Left lobe of liver (tissue), 2 donors: ENCODE data around the gene DCUN1D5. TPM values are rescaled to one million over a fixed set of nuclear protein-coding genes. Genes with fewer than 3 reads are reported as not detected.
A peak's percentile ranks its signal among the peaks of the same experiment; 100 is the strongest.
"Not testable (repeated sequence)": the region's sequence is repeated elsewhere in the genome, so short reads cannot be mapped to it uniquely, and the experiment has no call there.

Experiments
- ATAC-seq: fragments of 200-7000 bp; cut with Tn5 transposase; one replicate; pipeline ENCODE4 v1.9.1; 2020; ENCODE audit warnings: mild to moderate bottlenecking, moderate library complexity
- DNase-seq: peaks from one replicate; pipeline ENCODE4 v3.0.0-alpha.2; 2020; ENCODE audit warnings: low spot score
- total RNA-seq: library from RNA; stranded (reverse); gene quantifications from one replicate; pipeline ENCODE4 v1.2.1, GENCODE V29; 2021
- donor health status: DM: no; HTN: no; CAD: no; lungs with moderate emphysema.
- donor health status: DM: no; HTN: yes; CAD: no.

The DCUN1D5 gene
- total RNA-seq, 1 donor from 2014 or later, result 7.3 TPM

DNA sequence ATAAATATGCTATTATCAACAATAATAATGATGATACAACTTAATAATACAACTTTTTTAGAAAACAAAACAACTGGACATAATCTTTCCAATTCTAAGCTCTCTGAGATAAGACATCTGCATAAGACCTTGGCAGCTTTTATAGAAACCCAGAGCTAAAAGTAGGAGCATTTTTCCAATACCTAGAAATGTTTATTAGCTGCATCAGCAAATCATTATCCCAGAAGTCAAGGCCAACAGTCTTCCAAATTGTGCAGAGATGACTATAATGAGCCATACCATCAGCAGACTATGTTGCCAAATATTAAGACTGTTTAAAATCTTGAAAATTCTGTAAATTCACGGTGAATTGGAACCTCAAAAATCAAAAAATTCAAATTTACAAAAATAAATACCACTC, 30.3 kb downstream of the DCUN1D5 start:
- no peak for DNase-seq
- no peak for ATAC-seq

DNA sequence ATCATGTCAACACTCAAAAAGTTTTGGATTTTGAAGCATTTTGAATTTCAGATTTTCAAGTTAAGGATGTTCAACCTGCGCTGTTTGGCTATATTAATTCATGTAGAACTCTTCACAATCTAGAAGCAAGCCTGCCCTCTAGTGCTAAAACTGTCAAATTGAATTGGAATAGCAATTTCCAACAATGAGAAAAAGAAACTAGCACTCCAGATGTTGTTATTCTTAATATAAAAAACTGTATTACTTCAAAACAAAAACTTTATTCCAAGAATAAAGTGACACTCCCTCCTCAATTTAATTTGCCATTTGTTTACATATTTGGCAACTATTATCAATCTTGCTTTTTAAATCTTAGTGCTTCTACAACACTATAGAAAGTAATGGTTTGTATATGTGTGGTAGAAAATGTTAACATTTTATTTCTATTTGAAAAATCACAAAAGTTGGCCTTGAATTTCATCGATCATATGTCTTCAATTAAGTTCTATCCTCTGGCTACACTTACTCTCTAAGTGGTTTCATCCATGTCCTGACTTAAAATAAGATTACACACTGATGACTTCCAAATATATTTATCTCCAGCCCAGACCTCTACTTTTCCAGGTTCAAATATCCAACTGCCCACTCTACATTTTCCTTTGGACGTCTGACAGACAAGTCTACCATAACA, 36.6 kb downstream of the DCUN1D5 start:
- ATAC-seq, result peak; percentile 75

GRCh38 chr11:103053997-103054396, 38.0 kb downstream of the DCUN1D5 start:
- ATAC-seq (no peak), DNase-seq (no peak)

More for the DNA sequence above, 36.6 kb downstream of the DCUN1D5 start:
- DNase-seq, result no peak

- DNase-seq (no peak), ATAC-seq (no peak)
These were observed 40.0 kb downstream of the DCUN1D5 start for GRCh38 chr11:103051981-103052380.

DNA sequence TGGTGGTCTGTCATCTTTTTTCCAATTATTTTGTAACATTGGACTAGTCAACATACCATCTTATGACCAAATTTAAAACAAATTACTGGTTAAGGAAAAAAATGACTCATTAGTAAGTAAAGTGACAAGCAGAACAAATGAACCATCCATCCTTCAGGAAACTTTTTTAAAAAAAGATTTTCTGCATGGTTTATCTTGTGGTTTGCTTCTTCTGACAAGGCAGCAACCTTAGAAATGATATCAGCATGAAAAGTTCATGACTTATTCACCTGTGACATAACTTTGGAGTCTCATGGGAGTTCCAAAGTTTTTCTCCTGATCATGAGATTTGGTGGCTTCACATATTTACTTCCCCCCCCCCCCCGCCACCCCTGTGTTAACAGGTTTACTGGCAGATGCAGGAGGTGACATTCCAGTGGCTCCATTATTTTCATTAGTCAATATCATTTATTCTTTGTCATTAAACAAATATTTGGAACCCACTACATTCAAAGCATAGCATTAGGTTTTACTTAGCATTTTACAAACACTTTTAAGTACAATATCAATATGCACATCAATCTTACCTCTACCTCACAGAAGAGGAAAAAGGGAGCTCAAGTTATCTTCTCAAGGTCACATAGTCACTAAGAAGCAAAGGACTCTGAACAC, 40.7 kb downstream of the DCUN1D5 start:
- ATAC-seq, result no peak

GRCh38 chr11:103050351-103050750, 41.6 kb downstream of the DCUN1D5 start:
- ATAC-seq, result no peak
- DNase-seq, result no peak

More for the DNA sequence above, 40.7 kb downstream of the DCUN1D5 start:
- no peak for DNase-seq

DNA sequence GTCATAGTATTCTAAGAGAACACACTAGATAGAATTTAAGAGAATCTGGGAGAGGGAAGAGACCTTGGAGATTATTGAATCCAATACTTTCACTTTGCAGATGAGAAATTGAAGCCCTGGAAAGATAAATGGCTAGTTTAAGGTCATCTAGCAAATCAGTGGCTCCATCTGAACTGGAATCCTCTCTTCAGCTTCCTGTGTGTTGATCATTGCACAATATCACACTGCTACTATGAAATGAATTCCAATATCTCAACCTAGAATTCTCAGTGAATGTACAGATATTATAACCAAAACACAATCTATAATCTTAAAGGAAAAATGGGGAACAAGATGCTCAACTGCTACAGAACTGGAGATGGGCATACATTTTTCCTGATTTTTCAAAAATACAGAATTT, 44.1 kb downstream of the DCUN1D5 start:
- ATAC-seq (peak; percentile 20), DNase-seq (no peak)

GRCh38 chr11:103043826-103044678, 47.9 kb downstream of the DCUN1D5 start:
- DNase-seq (no peak), ATAC-seq (peak; percentile 69)

DNA sequence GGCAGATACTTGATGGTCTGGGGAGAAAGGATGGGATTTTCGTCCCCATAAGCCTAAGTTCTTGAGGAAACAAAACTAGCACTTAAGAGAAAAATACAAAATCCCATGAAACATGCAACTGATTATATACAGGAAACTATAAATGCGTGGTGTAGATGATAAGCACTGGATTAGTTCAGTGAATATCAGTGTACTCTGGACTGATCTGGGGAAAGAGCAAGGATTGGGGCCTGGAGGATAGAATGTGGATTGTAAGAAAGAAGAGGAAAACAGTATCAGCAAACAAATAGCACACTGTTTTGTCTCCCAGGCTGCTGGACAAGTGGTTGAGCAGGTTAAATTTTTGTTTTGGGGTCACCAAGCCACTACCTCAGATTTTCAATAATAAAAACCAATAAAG, 49.8 kb downstream of the DCUN1D5 start:
- ATAC-seq, result no peak
- no peak for DNase-seq

GRCh38 chr11:103035791-103036434, 56.0 kb downstream of the DCUN1D5 start:
- DNase-seq (no peak), ATAC-seq (peak; percentile 95)

DNA sequence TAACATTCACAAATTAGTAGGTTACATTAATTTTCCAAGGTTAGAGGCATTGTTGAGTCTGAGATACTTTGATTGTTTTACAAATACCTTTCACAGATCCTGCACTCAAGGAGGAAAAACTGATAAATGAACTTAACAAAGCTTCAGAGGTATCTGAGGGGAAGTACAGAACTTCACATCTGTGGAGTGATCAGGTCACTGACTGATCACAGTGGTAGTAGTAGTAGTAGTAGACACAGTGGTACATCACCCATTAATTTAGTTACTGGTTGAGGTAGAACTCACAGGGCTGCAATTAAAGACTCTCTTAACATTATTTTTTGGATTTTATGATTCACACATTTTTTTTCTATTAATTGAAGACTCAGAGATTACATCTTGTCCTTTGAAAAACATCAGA, 56.7 kb downstream of the DCUN1D5 start:
- DNase-seq (no peak), ATAC-seq (no peak)

- no peak for ATAC-seq
- no peak for DNase-seq
These were observed 60.1 kb downstream of the DCUN1D5 start for GRCh38 chr11:103031834-103032233.

DNA sequence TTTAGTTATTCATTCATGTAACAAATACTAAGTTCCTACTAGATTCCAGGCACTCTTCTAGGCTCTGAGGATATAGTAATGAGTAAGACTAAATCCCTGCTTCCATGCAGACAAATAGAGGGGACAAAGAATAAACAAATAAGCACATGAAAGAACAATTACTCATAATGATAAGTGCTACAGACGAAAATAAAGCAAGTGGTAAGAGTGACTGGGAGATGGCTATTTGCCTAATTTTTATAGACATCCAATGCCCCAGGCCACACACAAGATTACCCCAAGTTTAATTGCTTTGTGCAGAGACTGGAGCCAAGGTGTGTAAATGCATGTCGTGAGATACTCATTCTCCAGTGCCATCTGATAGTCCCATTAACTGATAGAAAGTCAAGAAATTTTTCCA, 62.6 kb downstream of the DCUN1D5 start:
- no peak for ATAC-seq
- no peak for DNase-seq

DNA sequence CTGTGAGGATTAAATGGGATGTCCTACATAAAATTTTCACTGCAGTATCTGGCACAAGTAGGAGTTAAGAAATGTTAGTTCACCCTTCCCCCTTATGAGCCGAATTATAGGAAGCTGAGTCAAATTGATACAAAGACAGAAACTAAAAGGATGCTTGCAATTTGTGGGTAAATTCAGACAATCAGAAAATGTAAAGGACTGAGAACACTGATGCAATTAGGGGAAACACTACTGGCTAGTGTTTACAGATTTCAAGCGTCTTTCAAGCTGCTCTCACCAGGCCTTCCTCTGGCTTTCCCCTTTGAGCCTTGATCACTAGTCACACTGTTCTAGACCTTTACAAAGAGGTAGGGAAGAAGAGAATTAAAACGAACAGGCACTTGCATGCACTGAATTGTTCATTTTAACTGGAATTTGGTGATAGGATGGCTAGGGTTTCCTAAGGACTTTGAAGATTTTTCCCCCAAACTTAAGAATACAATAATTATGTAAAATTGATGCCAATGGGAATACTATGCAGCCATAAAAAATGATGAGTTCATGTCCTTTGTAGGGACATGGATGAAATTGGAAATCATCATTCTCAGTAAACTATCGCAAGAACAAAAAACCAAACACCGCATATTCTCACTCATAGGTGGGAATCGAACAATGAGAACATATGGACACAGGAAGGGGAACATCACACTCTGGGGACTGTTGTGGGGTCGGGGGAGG, 63.5 kb downstream of the DCUN1D5 start:
- not testable (repeated sequence) for DNase-seq, ATAC-seq

GRCh38 chr11:103024086-103024485, 67.9 kb downstream of the DCUN1D5 start:
- DNase-seq, result no peak
- no peak for ATAC-seq

- no peak for DNase-seq
- no peak for ATAC-seq
These were observed 75.9 kb downstream of the DCUN1D5 start for GRCh38 chr11:103016031-103016430.

- no peak for ATAC-seq
- DNase-seq, result no peak
These were observed 78.5 kb downstream of the DCUN1D5 start for GRCh38 chr11:103013421-103013820.
